Peyer's patch (tissue), 4 donors: ENCODE data around the gene ARHGAP5.

Experiments
- CTCF ChIP-seq, 6 experiments: fragments of 450-650 bp in 4 of 6; fragments of 200-600 bp in 2 of 6; sonication (generic) in 1 of 6; IDR thresholded peaks; one replicate each; pipeline ENCODE4 v1.5.1; 2017 to 2019; ENCODE audit warnings: antibody characterized with exemption in 6 of 6, mild to moderate bottlenecking in 3 of 6, moderate library complexity in 1 of 6
- POLR2A ChIP-seq, 2 donors: fragments of 450-650 bp; IDR thresholded peaks; one replicate each; pipeline ENCODE4 v1.5.1; 2017; ENCODE audit warnings: antibody characterized with exemption in 2 of 2, mild to moderate bottlenecking in 2 of 2, moderate library complexity in 2 of 2

- TF ChIP-seq CTCF (IDR thresholded peaks at IDR 0.05), result no peak
- TF ChIP-seq POLR2A (IDR thresholded peaks at IDR 0.05), result no peak
Observed at GRCh38 chr14:32166924-32167323, 89.8 kb downstream of the ARHGAP5 start.
